Choroid plexus epithelial cell (primary cell): ENCODE measurements around the gene CLPSL2.
A peak's percentile ranks its signal among the peaks of the same experiment; 100 is the strongest.

ENCODE experiments used
- DNase-seq: peaks from one replicate; pipeline ENCODE4 v3.0.0-alpha.2; 2010; ENCODE audit warnings: low read depth
- H3K4me3 ChIP-seq: 2 replicates; pipeline ENCODE4 v1.5.1; 2011; ENCODE audit warnings: low read depth, mild to moderate bottlenecking, control low read depth, low read length, moderate library complexity
- CTCF ChIP-seq: conservative IDR thresholded peaks from 2 replicates; pipeline ENCODE4 v1.5.1; 2011; ENCODE audit warnings: low read depth, mild to moderate bottlenecking, control low read depth, inconsistent platforms, low read length, moderate library complexity

The CLPSL2 gene

GRCh38 chr6:35810971-35811698 is 34.7 kb downstream of the CLPSL2 start:
- no peak for TF ChIP-seq CTCF
- H3K4me3 ChIP-seq = no peak overlapping the region
- DNase-seq = peak; percentile 80

GRCh38 chr6:35811699-35811995 is 35.2 kb downstream of the CLPSL2 start:
- no peak overlapping the region for H3K4me3 ChIP-seq
- DNase-seq = no peak
- TF ChIP-seq CTCF = no peak

- H3K4me3 ChIP-seq = no peak overlapping the region
- TF ChIP-seq CTCF = no peak
- DNase-seq = no peak
Observed at GRCh38 chr6:35817515-35817914, 41.1 kb downstream of the CLPSL2 start.

- no peak overlapping the region for H3K4me3 ChIP-seq
- no peak for TF ChIP-seq CTCF
- no peak for DNase-seq
Observed at GRCh38 chr6:35823601-35824000, 47.2 kb downstream of the CLPSL2 start.

- DNase-seq = no peak
- no peak for TF ChIP-seq CTCF
- H3K4me3 ChIP-seq = no peak overlapping the region
Observed at GRCh38 chr6:35824552-35825192, 48.3 kb downstream of the CLPSL2 start.
